ENCODE results near the gene SRD5A2.

- TF ChIP-seq CTCF (IDR thresholded peaks at IDR 0.05; ENCODE audit: poor library complexity) (no peak), EZH2phosphoT487 (IDR thresholded peaks at IDR 0.05; ENCODE audit: low read depth, severe bottlenecking, unreplicated experiment) (no peak)
These were observed 2.4 kb downstream of the SRD5A2 start for GRCh38 chr2:31578316-31578715.

Measured in hepatocyte (in vitro differentiated cells).